ENCODE data around the gene PDGFB. TPM values are rescaled to one million over a fixed set of nuclear protein-coding genes. Genes with fewer than 3 reads are reported as not detected.

PDGFB gene
- total and polyA plus RNA-seq, 9 of the 15 experiments (the other 6 are each of a cell fraction or from before 2014, with no cell fraction given), result 0.07 to 4.0 (median 0.48) TPM; not detected in 1

DNA sequence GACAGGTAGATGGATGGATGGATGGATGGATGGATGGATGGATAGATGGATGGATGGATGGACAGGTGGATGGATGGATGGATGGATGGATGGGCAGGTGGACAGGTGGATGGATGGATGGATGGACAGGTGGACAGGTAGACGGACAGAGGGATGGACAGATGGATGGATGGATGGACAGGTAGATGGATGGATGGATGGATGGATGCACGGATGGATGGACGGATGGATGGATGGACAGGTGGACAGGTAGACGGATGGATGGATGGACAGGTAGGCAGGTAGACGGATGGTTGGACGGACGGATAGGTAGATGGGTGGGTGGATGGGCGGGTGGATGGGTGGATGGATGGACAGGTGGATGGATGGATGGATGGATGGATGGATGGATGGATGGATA, 24.3 kb downstream of the PDGFB start:
- in situ Hi-C loops (cut with MboI) (no loop called here), intact Hi-C loops (cut with micrococcal nuclease) (no loop called here)
- Histone ChIP-seq H3K36me3 (ENCODE audit: control insufficient read depth, insufficient read depth, low read length) (no peaks in the 10 kb centered on the region), H3K9me1 (ENCODE audit: control insufficient read depth, insufficient read depth, low read length) (no peaks in the 10 kb centered on the region), H4K20me1 (replicated peaks; ENCODE audit: control insufficient read depth, insufficient read depth, low read length) (no peaks in the 10 kb centered on the region), H3K4me2 (ENCODE audit: insufficient read depth, low read length) (no peak overlapping the region), H3K27ac (ENCODE audit: extremely low read depth, low read depth, low read length) (no peak overlapping the region), H3K4me3 (no peak overlapping the region), H3K4me1 (replicated peaks in 1 of 2; ENCODE audit: control insufficient read depth in 2 of 2, insufficient read depth in 2 of 2, low read length in 2 of 2) (no peaks in the 10 kb centered on the region; a peak in 2 of 5 replicates), H3K27me3 (ENCODE audit: control insufficient read depth in 2 of 2, insufficient read depth in 2 of 2, low read length in 2 of 2) (no peaks in the 10 kb centered on the region; a peak in 1 of 5 replicates), H2AFZ (ENCODE audit: low read depth, low read length) (no peak overlapping the region), H3K9me3 (replicated peaks; ENCODE audit: control insufficient read depth, insufficient read depth, low read depth, low read length) (no peaks in the 10 kb centered on the region), H3K9ac (ENCODE audit: insufficient read depth in 1 of 2, low read depth in 2 of 2, low read length in 2 of 2) (no peak overlapping the region), H3K79me2 (ENCODE audit: control insufficient read depth, insufficient read depth, low read length) (no peaks in the 10 kb centered on the region)
- 6% methylated on average over 8 of the region's 8 CpGs for WGBS (ENCODE audit: insufficient coverage, low coverage, missing lambda C conversion rate)
- no peak for DNase-seq (ENCODE audit: extremely low read depth in 1 of 4, low spot score in 3 of 4)
- no peak for ATAC-seq
- FAIRE-seq, result no peak
- BruUV-seq (replicated peaks), result no TSS peak
- ChIA-PET CTCF (ENCODE audit: low intra/inter-chr PET ratio) (no interaction called here), POLR2A (no interaction called here)
- no peak for TF ChIP-seq TAF15 (IDR thresholded peaks at IDR 0.05; ENCODE audit: low read depth, low read length)
- no peak for TF ChIP-seq PTBP1 (IDR thresholded peaks at IDR 0.05; ENCODE audit: low read depth, low read length)

DNA sequence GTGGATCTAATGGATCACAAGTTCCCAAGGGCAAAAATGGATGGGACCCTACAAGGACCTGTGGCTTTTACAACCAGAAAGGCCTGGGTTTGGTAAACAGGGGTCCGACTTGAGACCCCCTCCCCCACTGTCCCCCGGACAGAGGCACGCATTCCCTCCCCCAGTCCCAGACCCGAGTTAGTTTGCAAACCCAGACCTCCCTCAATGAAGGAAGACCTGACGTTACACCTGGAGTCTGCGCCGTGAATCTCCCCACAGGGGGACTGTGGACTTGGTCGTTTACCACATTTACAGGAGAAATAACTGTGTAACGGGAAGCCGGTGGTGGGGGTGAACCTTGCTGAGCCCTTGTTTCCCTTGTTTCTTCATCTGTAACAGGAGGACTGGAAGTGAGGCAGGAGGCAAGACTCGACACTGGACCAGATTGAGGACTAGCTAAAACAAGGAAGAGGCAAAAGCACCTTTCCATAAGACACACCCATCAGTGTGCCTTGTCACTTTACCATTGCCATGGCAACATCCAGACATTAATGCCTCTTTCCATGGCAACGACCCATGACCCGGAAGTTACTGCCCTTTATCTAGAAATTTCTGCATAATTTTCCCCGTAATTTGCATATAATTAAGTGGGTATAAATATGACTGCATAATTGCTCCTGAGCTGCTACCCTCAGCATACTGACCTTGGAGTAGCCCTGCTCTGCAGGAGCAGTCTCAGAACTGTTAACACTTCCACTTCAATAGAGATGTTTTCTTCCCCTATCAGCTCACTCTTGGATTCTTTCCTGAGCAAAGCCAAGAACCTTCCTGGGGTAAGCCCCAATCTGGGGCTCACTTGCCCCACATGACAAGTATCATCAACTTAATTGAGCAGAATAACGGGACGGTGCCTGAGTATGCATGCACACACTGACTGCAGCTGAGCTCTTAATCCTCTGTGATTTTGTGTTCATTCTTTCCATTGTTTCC, 25.4 kb downstream of the PDGFB start:
- H2AFZ ChIP-seq (ENCODE audit: low read depth, low read length), result peak overlapping the region; percentile 51; the same call in 1 of the 2 replicates
- no TSS peak for BruUV-seq (replicated peaks)
- no peaks in the 10 kb centered on the region for H3K9me1 ChIP-seq (ENCODE audit: control insufficient read depth, insufficient read depth, low read length)
- peak; percentile 71 for ATAC-seq
- H3K27me3 ChIP-seq (ENCODE audit: control insufficient read depth in 2 of 2, insufficient read depth in 2 of 2, low read length in 2 of 2), result no peaks in the 10 kb centered on the region; a peak in 1 of 5 replicates
- no peaks in the 10 kb centered on the region for H3K9me3 ChIP-seq (replicated peaks; ENCODE audit: control insufficient read depth, insufficient read depth, low read depth, low read length)
- POLR2A ChIA-PET, result interaction anchor here (0.6 to 1.0 kb wide), 2 partner anchors 9 to 99 kb away, joined by 3 read pairs; no protein-coding TSS in a partner anchor
- CTCF ChIA-PET (ENCODE audit: low intra/inter-chr PET ratio), result no interaction called here
- peak in 1 of 4 experiments; percentile 54 for DNase-seq (ENCODE audit: extremely low read depth in 1 of 4, low spot score in 3 of 4)
- H3K79me2 ChIP-seq (ENCODE audit: control insufficient read depth, insufficient read depth, low read length), result no peaks in the 10 kb centered on the region
- H3K4me1 ChIP-seq (replicated peaks in 1 of 2; ENCODE audit: control insufficient read depth in 2 of 2, insufficient read depth in 2 of 2, low read length in 2 of 2), result no peaks in the 10 kb centered on the region; a peak in 2 of 5 replicates
- H3K4me3 ChIP-seq, result no peak overlapping the region
- H3K4me2 ChIP-seq (ENCODE audit: insufficient read depth, low read length), result no peak overlapping the region
- no peaks in the 10 kb centered on the region for H3K36me3 ChIP-seq (ENCODE audit: control insufficient read depth, insufficient read depth, low read length)
- in situ Hi-C loops (cut with MboI), result no loop called here
- H3K27ac ChIP-seq (ENCODE audit: extremely low read depth, low read depth, low read length), result no peak overlapping the region
- intact Hi-C loops (cut with micrococcal nuclease), result no loop called here
- no peaks in the 10 kb centered on the region for H4K20me1 ChIP-seq (replicated peaks; ENCODE audit: control insufficient read depth, insufficient read depth, low read length)
- no peak overlapping the region; a peak in 1 of 4 replicates for H3K9ac ChIP-seq (ENCODE audit: insufficient read depth in 1 of 2, low read depth in 2 of 2, low read length in 2 of 2)
- 4% methylated on average over 11 of the region's 16 CpGs for WGBS (ENCODE audit: insufficient coverage, low coverage, missing lambda C conversion rate)
- peak; percentile 88 for FAIRE-seq
- TF ChIP-seq SMARCC2 (IDR thresholded peaks at IDR 0.05; ENCODE audit: low read depth), result no peak
- TF ChIP-seq ZBTB8A (IDR thresholded peaks at IDR 0.05; ENCODE audit: partially characterized antibody), result no peak
- no peak for TF ChIP-seq POU5F1 (IDR thresholded peaks at IDR 0.05; ENCODE audit: borderline replicate concordance, low read depth, low read length, partially characterized antibody)
- TF ChIP-seq, protein P1, sequence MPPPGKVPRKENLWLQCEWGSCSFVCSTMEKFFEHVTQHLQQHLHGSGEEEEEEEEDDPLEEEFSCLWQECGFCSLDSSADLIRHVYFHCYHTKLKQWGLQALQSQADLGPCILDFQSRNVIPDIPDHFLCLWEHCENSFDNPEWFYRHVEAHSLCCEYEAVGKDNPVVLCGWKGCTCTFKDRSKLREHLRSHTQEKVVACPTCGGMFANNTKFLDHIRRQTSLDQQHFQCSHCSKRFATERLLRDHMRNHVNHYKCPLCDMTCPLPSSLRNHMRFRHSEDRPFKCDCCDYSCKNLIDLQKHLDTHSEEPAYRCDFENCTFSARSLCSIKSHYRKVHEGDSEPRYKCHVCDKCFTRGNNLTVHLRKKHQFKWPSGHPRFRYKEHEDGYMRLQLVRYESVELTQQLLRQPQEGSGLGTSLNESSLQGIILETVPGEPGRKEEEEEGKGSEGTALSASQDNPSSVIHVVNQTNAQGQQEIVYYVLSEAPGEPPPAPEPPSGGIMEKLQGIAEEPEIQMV (tag; conservative IDR thresholded peaks at IDR 0.05; ENCODE audit: low read depth), result peak; percentile 94
- TF ChIP-seq, protein P2, sequence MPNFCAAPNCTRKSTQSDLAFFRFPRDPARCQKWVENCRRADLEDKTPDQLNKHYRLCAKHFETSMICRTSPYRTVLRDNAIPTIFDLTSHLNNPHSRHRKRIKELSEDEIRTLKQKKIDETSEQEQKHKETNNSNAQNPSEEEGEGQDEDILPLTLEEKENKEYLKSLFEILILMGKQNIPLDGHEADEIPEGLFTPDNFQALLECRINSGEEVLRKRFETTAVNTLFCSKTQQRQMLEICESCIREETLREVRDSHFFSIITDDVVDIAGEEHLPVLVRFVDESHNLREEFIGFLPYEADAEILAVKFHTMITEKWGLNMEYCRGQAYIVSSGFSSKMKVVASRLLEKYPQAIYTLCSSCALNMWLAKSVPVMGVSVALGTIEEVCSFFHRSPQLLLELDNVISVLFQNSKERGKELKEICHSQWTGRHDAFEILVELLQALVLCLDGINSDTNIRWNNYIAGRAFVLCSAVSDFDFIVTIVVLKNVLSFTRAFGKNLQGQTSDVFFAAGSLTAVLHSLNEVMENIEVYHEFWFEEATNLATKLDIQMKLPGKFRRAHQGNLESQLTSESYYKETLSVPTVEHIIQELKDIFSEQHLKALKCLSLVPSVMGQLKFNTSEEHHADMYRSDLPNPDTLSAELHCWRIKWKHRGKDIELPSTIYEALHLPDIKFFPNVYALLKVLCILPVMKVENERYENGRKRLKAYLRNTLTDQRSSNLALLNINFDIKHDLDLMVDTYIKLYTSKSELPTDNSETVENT (CRISPR knock-in tag; IDR thresholded peaks at IDR 0.05), result no peak
- TF ChIP-seq ZNF316 (IDR thresholded peaks at IDR 0.05), result no peak
- TF ChIP-seq, protein P3, sequence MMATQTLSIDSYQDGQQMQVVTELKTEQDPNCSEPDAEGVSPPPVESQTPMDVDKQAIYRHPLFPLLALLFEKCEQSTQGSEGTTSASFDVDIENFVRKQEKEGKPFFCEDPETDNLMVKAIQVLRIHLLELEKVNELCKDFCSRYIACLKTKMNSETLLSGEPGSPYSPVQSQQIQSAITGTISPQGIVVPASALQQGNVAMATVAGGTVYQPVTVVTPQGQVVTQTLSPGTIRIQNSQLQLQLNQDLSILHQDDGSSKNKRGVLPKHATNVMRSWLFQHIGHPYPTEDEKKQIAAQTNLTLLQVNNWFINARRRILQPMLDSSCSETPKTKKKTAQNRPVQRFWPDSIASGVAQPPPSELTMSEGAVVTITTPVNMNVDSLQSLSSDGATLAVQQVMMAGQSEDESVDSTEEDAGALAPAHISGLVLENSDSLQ (IDR thresholded peaks at IDR 0.05), result peak; percentile 90

Data from K562 (cell line).